Right lobe of liver (tissue), 4 donors: Measurements from ENCODE around the gene ULK4.

ENCODE experiments used
- POLR2A ChIP-seq: fragments of 450-650 bp; IDR thresholded peaks from one replicate; pipeline ENCODE4 v1.6.1; 2017; ENCODE audit warnings: antibody characterized with exemption, mild to moderate bottlenecking
- TF ChIP-seq, protein P1 (sequence below), 4 donors: fragments of 200-600 bp in 3 of 4; fragments of 450-650 bp in 1 of 4; IDR thresholded peaks; one replicate each; pipeline versions ENCODE4 v1.5.1 to v1.8.0; 2016 to 2022; ENCODE audit warnings: antibody characterized with exemption in 4 of 4, mild to moderate bottlenecking in 2 of 4
- donor health status: DM: no; HTN: no; CAD: no.
- donor health status: DM: no; HTN: no; CAD: no.
- donor health status: DM: no; HTN: yes; CAD: no.

DNA sequence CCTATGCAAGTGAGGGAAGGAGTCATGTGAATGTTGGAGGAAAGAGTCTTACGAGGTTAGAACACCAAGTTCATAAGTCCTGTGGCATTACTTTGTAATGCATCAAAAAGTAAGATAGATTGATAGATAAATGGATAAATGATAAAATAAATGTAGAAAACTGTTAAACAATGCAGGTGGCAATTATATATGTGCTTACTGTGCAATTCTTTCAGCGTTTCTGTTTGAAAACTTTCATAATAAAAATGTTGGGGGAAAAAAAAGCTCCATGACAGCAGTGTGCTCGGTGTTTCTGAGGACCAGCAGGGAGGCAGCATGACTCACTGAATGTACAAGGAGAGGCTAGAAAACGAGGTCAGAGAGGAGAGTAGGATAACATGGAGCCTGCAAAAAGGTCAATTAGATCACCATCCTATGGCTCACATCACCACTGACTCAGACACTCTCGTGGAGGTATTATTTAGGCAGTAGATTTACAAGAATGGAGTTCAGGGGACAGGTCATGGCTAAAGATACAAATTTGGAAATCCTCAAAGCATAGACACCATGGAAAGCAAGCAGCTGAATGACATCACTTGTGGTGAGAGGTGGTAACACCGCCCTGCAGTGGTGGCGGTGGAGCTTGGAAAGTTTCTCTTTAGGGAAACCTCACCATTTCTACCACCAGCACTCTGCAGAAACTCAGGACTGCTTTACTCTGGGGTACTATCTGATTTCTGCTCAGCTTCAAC, 542.8 kb downstream of the ULK4 start:
- TF ChIP-seq, protein P1, sequence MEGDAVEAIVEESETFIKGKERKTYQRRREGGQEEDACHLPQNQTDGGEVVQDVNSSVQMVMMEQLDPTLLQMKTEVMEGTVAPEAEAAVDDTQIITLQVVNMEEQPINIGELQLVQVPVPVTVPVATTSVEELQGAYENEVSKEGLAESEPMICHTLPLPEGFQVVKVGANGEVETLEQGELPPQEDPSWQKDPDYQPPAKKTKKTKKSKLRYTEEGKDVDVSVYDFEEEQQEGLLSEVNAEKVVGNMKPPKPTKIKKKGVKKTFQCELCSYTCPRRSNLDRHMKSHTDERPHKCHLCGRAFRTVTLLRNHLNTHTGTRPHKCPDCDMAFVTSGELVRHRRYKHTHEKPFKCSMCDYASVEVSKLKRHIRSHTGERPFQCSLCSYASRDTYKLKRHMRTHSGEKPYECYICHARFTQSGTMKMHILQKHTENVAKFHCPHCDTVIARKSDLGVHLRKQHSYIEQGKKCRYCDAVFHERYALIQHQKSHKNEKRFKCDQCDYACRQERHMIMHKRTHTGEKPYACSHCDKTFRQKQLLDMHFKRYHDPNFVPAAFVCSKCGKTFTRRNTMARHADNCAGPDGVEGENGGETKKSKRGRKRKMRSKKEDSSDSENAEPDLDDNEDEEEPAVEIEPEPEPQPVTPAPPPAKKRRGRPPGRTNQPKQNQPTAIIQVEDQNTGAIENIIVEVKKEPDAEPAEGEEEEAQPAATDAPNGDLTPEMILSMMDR (IDR thresholded peaks at IDR 0.05), result no peak
- no peak for TF ChIP-seq POLR2A
